D341Med (cell line): ENCODE data around the gene KCNJ10.
A peak's percentile ranks its signal among the peaks of the same experiment; 100 is the strongest.

Experiments
- DNase-seq: peaks from one replicate; pipeline ENCODE4 v3.0.0; 2012; ENCODE audit warnings: low spot score

KCNJ10 gene

DNA sequence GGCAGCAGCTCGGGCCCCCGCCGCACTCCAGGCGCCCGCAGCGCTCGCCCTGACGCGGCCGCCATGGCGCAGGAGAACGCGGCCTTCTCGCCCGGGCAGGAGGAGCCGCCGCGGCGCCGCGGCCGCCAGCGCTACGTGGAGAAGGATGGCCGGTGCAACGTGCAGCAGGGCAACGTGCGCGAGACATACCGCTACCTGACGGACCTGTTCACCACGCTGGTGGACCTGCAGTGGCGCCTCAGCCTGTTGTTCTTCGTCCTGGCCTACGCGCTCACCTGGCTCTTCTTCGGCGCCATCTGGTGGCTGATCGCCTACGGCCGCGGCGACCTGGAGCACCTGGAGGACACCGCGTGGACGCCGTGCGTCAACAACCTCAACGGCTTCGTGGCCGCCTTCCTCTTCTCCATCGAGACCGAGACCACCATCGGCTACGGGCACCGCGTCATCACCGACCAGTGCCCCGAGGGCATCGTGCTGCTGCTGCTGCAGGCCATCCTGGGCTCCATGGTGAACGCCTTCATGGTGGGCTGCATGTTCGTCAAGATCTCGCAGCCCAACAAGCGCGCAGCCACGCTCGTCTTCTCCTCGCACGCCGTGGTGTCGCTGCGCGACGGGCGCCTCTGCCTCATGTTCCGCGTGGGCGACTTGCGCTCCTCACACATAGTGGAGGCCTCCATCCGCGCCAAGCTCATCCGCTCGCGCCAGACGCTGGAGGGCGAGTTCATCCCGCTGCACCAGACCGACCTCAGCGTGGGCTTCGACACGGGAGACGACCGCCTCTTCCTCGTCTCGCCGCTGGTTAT is 14.2 kb upstream of the KCNJ10 start:
- DNase-seq, result peak; percentile 85

DNA sequence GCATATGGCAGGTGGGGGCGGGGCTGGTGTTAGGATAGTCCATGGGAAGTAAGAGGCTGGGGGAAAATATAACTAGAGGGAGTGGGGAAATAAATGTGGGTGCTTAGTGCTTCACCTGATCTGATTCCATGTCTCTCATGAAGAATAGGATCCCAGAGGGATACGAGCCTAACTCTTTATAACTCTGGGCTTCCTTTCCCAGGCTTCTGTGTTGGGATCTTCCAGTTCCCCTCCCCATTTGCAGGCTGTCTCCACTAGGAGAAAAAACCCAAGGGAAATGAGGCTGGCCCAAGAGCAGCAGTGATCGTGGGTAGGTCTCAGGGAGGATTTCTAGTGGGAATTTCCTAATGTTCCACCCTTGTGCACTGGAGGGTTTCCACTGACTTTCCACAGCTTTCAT is 13.0 kb upstream of the KCNJ10 start:
- no peak for DNase-seq

DNA sequence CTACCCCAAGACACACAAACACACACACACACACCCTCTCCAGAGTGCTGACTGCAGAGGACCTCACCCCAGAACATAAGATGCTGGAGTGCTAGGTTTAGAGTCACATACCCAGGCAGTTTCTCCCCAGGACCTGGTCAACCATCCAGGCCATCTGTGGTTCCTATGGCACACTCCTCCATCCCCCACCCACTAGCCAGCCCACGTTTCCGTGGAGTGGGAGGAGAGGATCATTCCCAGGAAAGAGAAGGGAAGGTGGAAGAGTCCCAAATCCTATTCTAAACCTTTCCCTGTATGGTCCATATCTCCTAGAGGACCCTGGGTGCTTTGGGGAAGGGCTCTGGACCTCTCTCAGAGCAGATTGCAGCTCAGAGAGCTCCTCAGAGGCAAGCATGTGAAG is 12.5 kb upstream of the KCNJ10 start:
- DNase-seq, result no peak

GRCh38 chr1:160081261-160081936 is 11.4 kb upstream of the KCNJ10 start, which contains the start of gene KCNJ9:
Gene KCNJ9, plus strand, starts transcription at chr1:160081538. Its CDS starts 2,493 bp downstream, at chr1:160084031.
- DNase-seq, result no peak

- DNase-seq, result no peak
Observed at GRCh38 chr1:160080381-160081100, 10.6 kb upstream of the KCNJ10 start.

DNA sequence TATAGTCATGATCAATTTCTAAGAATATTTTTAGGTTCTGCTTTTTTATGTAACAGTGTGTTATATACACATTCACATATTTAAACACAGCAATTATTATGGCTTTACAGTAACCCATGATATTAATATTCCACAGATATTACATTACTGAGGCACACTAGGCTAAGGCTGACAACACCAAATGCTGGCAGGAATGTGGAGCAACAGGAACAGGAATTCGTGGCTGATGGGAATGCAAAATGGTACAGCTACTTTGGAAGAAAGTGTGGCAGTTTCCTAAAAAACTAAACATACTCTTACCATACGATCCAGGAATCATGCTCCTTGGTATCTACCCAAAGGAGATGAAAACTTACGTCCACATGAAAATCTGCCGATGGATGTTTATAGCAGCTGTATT is 9.5 kb upstream of the KCNJ10 start:
- DNase-seq, result no peak

DNA sequence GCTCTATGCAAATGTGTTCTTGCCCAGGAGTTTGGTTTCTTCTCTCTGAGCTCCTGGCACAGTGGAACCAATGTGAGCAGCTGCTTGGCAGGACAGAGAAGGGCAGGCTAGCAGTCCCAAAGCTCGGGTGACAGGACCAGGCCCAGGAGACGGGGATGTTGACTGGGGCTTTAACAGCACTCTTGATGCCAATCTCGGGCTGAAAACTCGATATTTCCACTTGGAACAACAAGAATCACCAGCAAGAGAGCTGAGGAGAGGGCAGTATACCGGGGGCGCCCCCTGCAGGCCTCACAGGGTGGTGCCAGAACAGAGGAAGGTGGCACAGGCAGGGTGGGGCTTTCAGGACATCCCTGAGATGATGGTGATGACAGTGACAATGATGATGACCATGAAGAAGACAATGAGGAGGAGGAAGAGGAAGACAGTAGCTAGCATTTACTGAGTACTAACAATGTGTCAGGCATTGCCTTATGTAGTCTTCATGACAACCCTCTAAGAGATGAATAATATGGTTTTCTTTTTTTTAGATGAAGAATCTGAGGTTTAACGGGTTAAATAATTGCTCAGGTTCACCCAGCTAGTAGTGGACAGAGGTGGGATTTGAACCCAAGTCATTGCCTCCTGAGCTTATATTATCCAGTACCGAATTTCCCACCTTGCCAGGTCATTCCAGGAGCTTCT is 8.7 kb upstream of the KCNJ10 start:
- peak; percentile 79 for DNase-seq

DNA sequence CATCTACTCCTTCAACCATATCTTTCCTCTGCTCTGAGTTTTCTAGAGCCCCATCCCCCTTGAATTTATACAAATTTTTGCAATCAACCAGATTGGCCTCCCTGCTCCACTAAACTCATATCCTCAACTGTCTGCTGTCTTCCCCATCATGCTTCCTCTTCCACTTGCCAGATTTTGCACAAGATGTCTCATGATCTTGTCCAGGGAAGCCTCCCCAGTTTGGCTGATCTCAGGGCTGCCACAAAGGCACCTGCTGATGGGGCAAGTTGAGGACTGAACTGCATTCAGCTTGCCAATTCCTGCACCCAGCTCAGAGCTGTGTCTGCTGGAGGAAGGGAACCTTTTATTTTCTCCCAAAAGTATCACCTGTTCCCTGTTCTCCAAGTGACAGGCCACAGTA is 7.5 kb upstream of the KCNJ10 start:
- no peak for DNase-seq

DNA sequence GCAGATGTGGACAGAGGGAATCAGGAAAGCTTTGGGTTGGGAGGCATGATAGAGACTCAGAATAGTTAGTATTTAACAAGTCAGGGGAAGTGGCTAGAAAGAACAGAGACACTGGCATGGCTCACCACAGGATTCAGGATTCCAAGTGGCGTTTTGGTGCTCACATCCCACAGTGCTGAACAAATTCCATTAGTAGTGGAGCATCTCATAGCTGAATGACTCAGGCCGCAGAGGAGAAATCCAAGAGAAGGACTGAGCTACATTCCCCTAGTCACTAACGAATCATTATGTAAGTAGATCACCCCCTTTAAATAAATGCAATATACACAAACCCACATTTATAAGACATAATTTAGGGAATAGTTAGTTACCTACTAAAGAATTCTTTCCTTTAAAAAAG is 6.3 kb upstream of the KCNJ10 start:
- DNase-seq, result no peak

DNA sequence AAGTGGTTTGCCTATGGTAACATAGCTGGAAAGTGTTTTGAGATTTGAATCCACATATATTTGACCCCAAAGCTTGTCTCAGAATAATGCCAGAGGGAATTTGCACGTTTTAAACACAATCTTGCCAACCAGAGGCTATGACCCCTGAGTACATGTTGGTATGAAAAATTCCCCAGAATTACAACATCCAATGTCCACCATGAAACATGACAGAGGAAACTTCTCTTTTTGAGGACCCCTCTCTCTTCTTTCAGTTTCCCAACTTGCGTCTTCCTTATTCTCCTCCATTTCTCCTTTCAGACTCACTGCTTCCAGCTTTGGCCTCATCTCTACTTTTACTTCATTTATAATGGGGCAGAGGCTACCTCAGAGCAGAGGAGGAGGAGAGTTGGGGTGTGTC is 5.9 kb upstream of the KCNJ10 start:
- DNase-seq, result no peak

DNA sequence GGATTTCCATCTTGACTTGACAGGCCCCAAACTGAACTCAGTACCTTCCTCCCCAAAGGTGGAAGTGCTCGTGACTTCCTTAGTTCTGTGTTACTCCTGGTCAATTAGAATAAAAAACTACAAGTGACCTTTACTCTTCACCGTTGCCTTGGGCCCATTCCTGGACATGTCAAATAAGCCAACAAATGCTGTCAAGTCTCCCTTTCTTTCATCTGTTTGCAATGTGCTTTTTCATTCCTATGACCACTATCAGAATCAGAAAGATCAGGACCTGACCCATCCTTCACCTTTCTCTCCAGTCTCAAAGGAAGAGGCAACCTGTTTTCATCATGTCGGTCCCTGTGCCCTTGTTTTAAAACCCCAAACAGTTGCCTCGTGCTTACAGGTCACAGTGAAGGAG is 4.9 kb upstream of the KCNJ10 start:
- DNase-seq, result no peak

GRCh38 chr1:160071289-160071688 is 1.3 kb upstream of the KCNJ10 start:
- DNase-seq, result no peak

- DNase-seq, result peak; percentile 93
Observed at GRCh38 chr1:160070243-160071163, 543 bp upstream of the KCNJ10 start.

DNA sequence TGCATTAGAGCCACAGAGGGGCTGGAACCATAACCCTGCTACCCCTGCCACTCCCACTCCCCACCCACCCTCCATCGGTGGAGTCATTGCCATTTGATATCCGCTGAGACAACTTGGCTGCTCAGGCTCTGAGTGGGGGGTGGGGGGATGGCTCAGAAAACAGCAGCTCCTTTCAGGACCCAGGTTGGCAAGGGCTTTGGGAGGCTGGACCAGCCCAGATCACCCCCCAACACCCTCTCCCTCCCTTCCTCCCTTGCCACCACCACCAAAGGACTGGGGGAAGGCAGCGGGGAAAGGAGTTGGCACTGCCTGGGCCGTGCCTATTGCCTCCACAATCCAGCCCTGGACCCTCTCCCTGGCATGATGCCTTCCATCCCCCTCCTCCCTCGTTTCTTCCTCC is 1.7 kb downstream of the KCNJ10 start:
- DNase-seq, result no peak

- no peak for DNase-seq
Observed at GRCh38 chr1:160066829-160067745, 2.9 kb downstream of the KCNJ10 start.

- DNase-seq, result no peak
Observed at GRCh38 chr1:160064746-160065145, 5.2 kb downstream of the KCNJ10 start.

DNA sequence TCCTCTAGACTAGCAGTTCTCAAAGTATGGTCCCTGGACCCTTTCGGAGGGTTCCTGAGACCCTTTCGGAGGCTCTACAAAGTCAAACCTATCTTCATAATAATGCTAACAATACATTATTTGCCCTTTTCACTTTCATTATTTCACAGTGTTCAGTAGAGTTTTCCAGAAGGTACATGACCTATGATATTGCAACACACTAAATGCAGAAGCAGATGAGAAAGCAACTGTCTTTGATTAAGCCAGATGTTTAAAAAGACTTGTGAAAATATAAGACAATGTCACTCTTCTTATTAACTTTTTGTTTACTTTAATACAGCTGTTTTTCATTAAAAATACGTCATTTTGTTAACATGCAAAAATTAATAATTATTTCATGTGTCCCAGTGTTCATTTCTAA is 5.8 kb downstream of the KCNJ10 start:
- DNase-seq, result no peak

- DNase-seq, result no peak
Observed at GRCh38 chr1:160063176-160063575, 6.8 kb downstream of the KCNJ10 start.

GRCh38 chr1:160062230-160062532 is 7.8 kb downstream of the KCNJ10 start:
- DNase-seq, result no peak
